ENCODE results near the gene TPSD1. TPM values are rescaled to one million over a fixed set of nuclear protein-coding genes. Genes with fewer than 3 reads are reported as not detected.
"Not testable (repeated sequence)": the region's sequence is repeated elsewhere in the genome, so short reads cannot be mapped to it uniquely, and the experiment has no call there.

The TPSD1 gene
- polyA plus RNA-seq (2013), result 0.83 TPM

GRCh38 chr16:1255276-1256122 is at the start of gene TPSD1:
TSS of gene TPSD1 (plus strand) at chr16:1256069. CDS start at chr16:1256281, 212 bp downstream.
- POLR2A ChIA-PET, result not testable (repeated sequence)
- 84% methylated on average over 13 of the region's 26 CpGs for WGBS (ENCODE audit: insufficient coverage)

DNA sequence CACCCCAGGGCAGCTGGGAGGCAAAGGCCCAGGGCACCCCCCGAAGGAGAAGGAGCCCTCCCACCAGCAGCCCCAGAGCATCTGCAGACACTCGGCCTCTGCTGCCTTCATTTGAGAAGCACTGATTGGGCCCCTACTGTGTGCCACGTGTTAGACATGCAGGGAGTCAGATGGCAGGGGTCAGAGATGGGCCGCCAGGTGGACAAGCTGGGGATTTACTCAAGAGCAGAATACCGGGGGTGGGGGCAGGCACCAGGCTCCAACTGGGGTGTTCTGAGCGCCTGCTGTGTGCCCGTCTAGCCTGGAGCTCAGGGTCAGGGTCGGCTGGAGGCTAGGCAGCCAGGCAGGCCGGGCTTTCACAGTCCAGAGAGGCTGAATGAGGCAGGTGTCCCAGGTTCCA is 49.5 kb upstream of the TPSD1 start:
- Histone ChIP-seq H3K4me3 (ENCODE audit: control insufficient read depth in 1 of 7, extremely low read depth in 1 of 7, insufficient read depth in 4 of 7, low read depth in 2 of 7, low read length in 6 of 7) (no peak overlapping the region), H3K27ac (ENCODE audit: insufficient read depth in 1 of 2, low read depth in 1 of 2, low read length in 2 of 2, poor library complexity in 1 of 2, severe bottlenecking in 2 of 2) (no peak overlapping the region), H3K36me3 (ENCODE audit: control insufficient read depth in 4 of 4, insufficient read depth in 4 of 4, low read length in 3 of 4) (no peaks in the 10 kb centered on the region), H3K27me3 (replicated peaks in 2 of 5; ENCODE audit: control insufficient read depth in 4 of 5, insufficient read depth in 5 of 5, low read length in 4 of 5) (no peaks in the 10 kb centered on the region), H3K4me1 (ENCODE audit: control extremely low read depth in 1 of 4, control insufficient read depth in 4 of 4, insufficient read depth in 4 of 4, low read length in 3 of 4) (peaks cover 0 to 3% (median 0%) of the 10 kb centered on the region in 4 experiments), H3K9me3 (ENCODE audit: control extremely low read depth in 1 of 5, control insufficient read depth in 4 of 5, insufficient read depth in 2 of 5, low read depth in 1 of 5, low read length in 4 of 5) (no peaks in the 10 kb centered on the region)
- POLR2A ChIA-PET, result no interaction called here
- WGBS (ENCODE audit: insufficient coverage), result 83% methylated on average over 7 of the region's 9 CpGs
- no peak for DNase-seq
- CTCF ChIA-PET, result no interaction called here

More at GRCh38 chr16:1255276-1256122, at the start of gene TPSD1:
- CTCF ChIA-PET; H3K4me3 ChIP-seq (ENCODE audit: control insufficient read depth in 1 of 7, extremely low read depth in 1 of 7, insufficient read depth in 4 of 7, low read depth in 2 of 7, low read length in 6 of 7); H3K27ac ChIP-seq (ENCODE audit: insufficient read depth in 1 of 2, low read depth in 1 of 2, low read length in 2 of 2, poor library complexity in 1 of 2, severe bottlenecking in 2 of 2); H3K9me3 ChIP-seq (ENCODE audit: control extremely low read depth in 1 of 5, control insufficient read depth in 4 of 5, insufficient read depth in 2 of 5, low read depth in 1 of 5, low read length in 4 of 5); H3K36me3 ChIP-seq (ENCODE audit: control insufficient read depth in 4 of 4, insufficient read depth in 4 of 4, low read length in 3 of 4): not testable (repeated sequence)
- Histone ChIP-seq H3K4me1 (ENCODE audit: control extremely low read depth in 1 of 4, control insufficient read depth in 4 of 4, insufficient read depth in 4 of 4, low read length in 3 of 4) (peaks cover 0 to 14% (median 2%) of the 10 kb centered on the region in 4 experiments), H3K27me3 (replicated peaks in 2 of 5; ENCODE audit: control insufficient read depth in 4 of 5, insufficient read depth in 5 of 5, low read length in 4 of 5) (peaks cover 0 to 24% (median 8%) of the 10 kb centered on the region in 5 experiments)
- DNase-seq, result peak in 2 of 3 donors; percentile 42 to 51

DNA sequence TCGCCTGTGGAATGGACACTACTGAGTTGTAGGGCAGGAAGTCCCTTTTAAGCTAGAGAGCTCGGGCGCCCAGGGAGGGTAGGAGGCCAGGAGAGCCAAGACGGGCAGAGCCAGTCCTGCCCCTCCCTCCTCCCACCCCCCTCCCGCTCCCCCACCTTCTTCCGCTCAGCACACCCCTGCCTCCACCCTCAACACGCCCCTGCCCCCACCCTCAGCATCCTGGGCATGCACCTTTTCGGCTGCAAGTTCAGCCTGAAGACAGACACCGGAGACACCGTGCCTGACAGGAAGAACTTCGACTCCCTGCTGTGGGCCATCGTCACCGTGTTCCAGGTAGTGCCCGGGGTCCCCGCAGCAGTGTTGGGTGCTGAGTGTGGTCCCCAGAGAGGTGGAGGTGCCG is 49.1 kb upstream of the TPSD1 start:
- no peak overlapping the region for H3K4me3 ChIP-seq (ENCODE audit: control insufficient read depth in 1 of 7, extremely low read depth in 1 of 7, insufficient read depth in 4 of 7, low read depth in 2 of 7, low read length in 6 of 7)
- no peaks in the 10 kb centered on the region for H3K36me3 ChIP-seq (ENCODE audit: control insufficient read depth in 4 of 4, insufficient read depth in 4 of 4, low read length in 3 of 4)
- 85% methylated on average over 5 of the region's 16 CpGs for WGBS (ENCODE audit: insufficient coverage)
- POLR2A ChIA-PET, result no interaction called here
- no peak overlapping the region for H3K27ac ChIP-seq (ENCODE audit: insufficient read depth in 1 of 2, low read depth in 1 of 2, low read length in 2 of 2, poor library complexity in 1 of 2, severe bottlenecking in 2 of 2)
- CTCF ChIA-PET, result no interaction called here
- peaks cover 0 to 3% (median 0%) of the 10 kb centered on the region in 4 experiments for H3K4me1 ChIP-seq (ENCODE audit: control extremely low read depth in 1 of 4, control insufficient read depth in 4 of 4, insufficient read depth in 4 of 4, low read length in 3 of 4)
- no peaks in the 10 kb centered on the region for H3K9me3 ChIP-seq (ENCODE audit: control extremely low read depth in 1 of 5, control insufficient read depth in 4 of 5, insufficient read depth in 2 of 5, low read depth in 1 of 5, low read length in 4 of 5)
- DNase-seq, result no peak
- H3K27me3 ChIP-seq (replicated peaks in 2 of 5; ENCODE audit: control insufficient read depth in 4 of 5, insufficient read depth in 5 of 5, low read length in 4 of 5), result no peaks in the 10 kb centered on the region

- peak in 2 of 3 donors; percentile 22 to 38 for DNase-seq
- no peak overlapping the region for H3K27ac ChIP-seq (ENCODE audit: insufficient read depth in 1 of 2, low read depth in 1 of 2, low read length in 2 of 2, poor library complexity in 1 of 2, severe bottlenecking in 2 of 2)
- no peaks in the 10 kb centered on the region for H3K36me3 ChIP-seq (ENCODE audit: control insufficient read depth in 4 of 4, insufficient read depth in 4 of 4, low read length in 3 of 4)
- CTCF ChIA-PET, result interaction anchor here (1.2 kb wide), 1 partner anchor 12 kb away, joined by 4 read pairs; no protein-coding TSS in a partner anchor
- H3K4me1 ChIP-seq (ENCODE audit: control extremely low read depth in 1 of 4, control insufficient read depth in 4 of 4, insufficient read depth in 4 of 4, low read length in 3 of 4), result peaks cover 0 to 3% (median 0%) of the 10 kb centered on the region in 4 experiments
- WGBS (ENCODE audit: insufficient coverage), result 73% methylated on average over 22 of the region's 22 CpGs
- no peaks in the 10 kb centered on the region for H3K9me3 ChIP-seq (ENCODE audit: control extremely low read depth in 1 of 5, control insufficient read depth in 4 of 5, insufficient read depth in 2 of 5, low read depth in 1 of 5, low read length in 4 of 5)
- POLR2A ChIA-PET, result no interaction called here
- H3K4me3 ChIP-seq (ENCODE audit: control insufficient read depth in 1 of 7, extremely low read depth in 1 of 7, insufficient read depth in 4 of 7, low read depth in 2 of 7, low read length in 6 of 7), result no peak overlapping the region
- H3K27me3 ChIP-seq (replicated peaks in 2 of 5; ENCODE audit: control insufficient read depth in 4 of 5, insufficient read depth in 5 of 5, low read length in 4 of 5), result no peaks in the 10 kb centered on the region
Measured at GRCh38 chr16:1208239-1208830, 47.5 kb upstream of the TPSD1 start.

DNA sequence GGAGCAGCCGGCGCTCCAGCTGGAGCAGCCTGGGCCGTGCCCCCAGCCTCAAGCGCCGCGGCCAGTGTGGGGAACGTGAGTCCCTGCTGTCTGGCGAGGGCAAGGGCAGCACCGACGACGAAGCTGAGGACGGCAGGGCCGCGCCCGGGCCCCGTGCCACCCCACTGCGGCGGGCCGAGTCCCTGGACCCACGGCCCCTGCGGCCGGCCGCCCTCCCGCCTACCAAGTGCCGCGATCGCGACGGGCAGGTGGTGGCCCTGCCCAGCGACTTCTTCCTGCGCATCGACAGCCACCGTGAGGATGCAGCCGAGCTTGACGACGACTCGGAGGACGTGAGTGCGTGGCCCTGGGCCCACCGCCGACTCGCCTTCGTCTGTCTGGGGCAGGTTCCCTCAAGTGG is 46.8 kb upstream of the TPSD1 start:
- whole genome bisulfite sequencing (ENCODE audit: insufficient coverage), result 96% methylated on average over 32 of the region's 43 CpGs
- Histone ChIP-seq H3K4me1 (ENCODE audit: control extremely low read depth in 1 of 4, control insufficient read depth in 4 of 4, insufficient read depth in 4 of 4, low read length in 3 of 4) (peaks cover 0 to 3% (median 0%) of the 10 kb centered on the region in 4 experiments), H3K9me3 (ENCODE audit: control extremely low read depth in 1 of 5, control insufficient read depth in 4 of 5, insufficient read depth in 2 of 5, low read depth in 1 of 5, low read length in 4 of 5) (no peaks in the 10 kb centered on the region), H3K36me3 (ENCODE audit: control insufficient read depth in 4 of 4, insufficient read depth in 4 of 4, low read length in 3 of 4) (no peaks in the 10 kb centered on the region), H3K4me3 (ENCODE audit: control insufficient read depth in 1 of 7, extremely low read depth in 1 of 7, insufficient read depth in 4 of 7, low read depth in 2 of 7, low read length in 6 of 7) (no peak overlapping the region), H3K27me3 (replicated peaks in 2 of 5; ENCODE audit: control insufficient read depth in 4 of 5, insufficient read depth in 5 of 5, low read length in 4 of 5) (no peaks in the 10 kb centered on the region), H3K27ac (ENCODE audit: insufficient read depth in 1 of 2, low read depth in 1 of 2, low read length in 2 of 2, poor library complexity in 1 of 2, severe bottlenecking in 2 of 2) (no peak overlapping the region)
- CTCF ChIA-PET, result interaction anchor here (1.2 kb wide), 1 partner anchor 11 kb away, joined by 4 read pairs; no protein-coding TSS in a partner anchor
- POLR2A ChIA-PET, result no interaction called here
- DNase-seq, result no peak

- CTCF ChIA-PET, result no interaction called here
- Histone ChIP-seq H3K9me3 (ENCODE audit: control extremely low read depth in 1 of 5, control insufficient read depth in 4 of 5, insufficient read depth in 2 of 5, low read depth in 1 of 5, low read length in 4 of 5) (no peaks in the 10 kb centered on the region), H3K4me1 (ENCODE audit: control extremely low read depth in 1 of 4, control insufficient read depth in 4 of 4, insufficient read depth in 4 of 4, low read length in 3 of 4) (peaks cover 0 to 3% (median 0%) of the 10 kb centered on the region in 4 experiments), H3K27me3 (replicated peaks in 2 of 5; ENCODE audit: control insufficient read depth in 4 of 5, insufficient read depth in 5 of 5, low read length in 4 of 5) (no peaks in the 10 kb centered on the region), H3K4me3 (ENCODE audit: control insufficient read depth in 1 of 7, extremely low read depth in 1 of 7, insufficient read depth in 4 of 7, low read depth in 2 of 7, low read length in 6 of 7) (no peak overlapping the region), H3K27ac (ENCODE audit: insufficient read depth in 1 of 2, low read depth in 1 of 2, low read length in 2 of 2, poor library complexity in 1 of 2, severe bottlenecking in 2 of 2) (no peak overlapping the region), H3K36me3 (ENCODE audit: control insufficient read depth in 4 of 4, insufficient read depth in 4 of 4, low read length in 3 of 4) (no peaks in the 10 kb centered on the region)
- POLR2A ChIA-PET, result no interaction called here
- 93% methylated on average over 14 of the region's 23 CpGs for WGBS (ENCODE audit: insufficient coverage)
- no peak for DNase-seq
Measured at GRCh38 chr16:1210461-1210860, 45.4 kb upstream of the TPSD1 start.

Data from common myeloid progenitor, CD34-positive (primary cell).